Cortex of kidney (tissue), 1 donor: Measurements from ENCODE around the gene ZCWPW1.
"Not testable (repeated sequence)": the region's sequence is repeated elsewhere in the genome, so short reads cannot be mapped to it uniquely, and the experiment has no call there.

ENCODE experiments used
- DNase-seq: peaks from one replicate; lab custom pipeline; 2025; lab: John Stamatoyannopoulos, UW

Gene ZCWPW1

DNA sequence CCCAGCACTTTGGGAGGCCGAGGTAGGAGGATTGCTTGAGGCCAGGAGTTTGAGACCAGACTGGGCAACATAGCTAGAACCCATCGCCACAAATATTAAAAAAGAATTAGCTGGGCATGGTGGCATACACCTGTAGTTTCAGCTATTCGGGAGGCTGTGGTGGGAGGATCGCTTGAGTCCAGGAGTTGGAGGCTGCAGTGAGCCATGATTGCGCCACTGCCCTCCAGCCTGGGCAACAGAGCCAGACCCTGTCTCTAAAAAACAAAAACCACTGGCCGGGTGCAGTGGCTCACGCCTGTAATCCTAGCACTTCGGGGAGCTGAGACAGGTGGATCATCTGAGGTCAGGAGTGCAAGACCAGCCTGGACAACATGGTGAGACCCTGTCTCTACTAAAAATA lies 25.4 kb upstream of the ZCWPW1 start:
- DNase-seq, result not testable (repeated sequence)

- DNase-seq, result no peak
These were observed 24.0 kb upstream of the ZCWPW1 start for GRCh38 chr7:100452513-100452912.

GRCh38 chr7:100449190-100449795 lies 20.8 kb upstream of the ZCWPW1 start:
- no peak for DNase-seq

- DNase-seq, result not testable (repeated sequence)
These were observed 18.9 kb upstream of the ZCWPW1 start for GRCh38 chr7:100447363-100447762.

- DNase-seq, result no peak
These were observed 17.5 kb upstream of the ZCWPW1 start for GRCh38 chr7:100446040-100446439.

- DNase-seq, result no peak
These were observed 16.1 kb upstream of the ZCWPW1 start for GRCh38 chr7:100444311-100445278.

- DNase-seq, result no peak
These were observed 14.8 kb upstream of the ZCWPW1 start for GRCh38 chr7:100443096-100443840.

DNA sequence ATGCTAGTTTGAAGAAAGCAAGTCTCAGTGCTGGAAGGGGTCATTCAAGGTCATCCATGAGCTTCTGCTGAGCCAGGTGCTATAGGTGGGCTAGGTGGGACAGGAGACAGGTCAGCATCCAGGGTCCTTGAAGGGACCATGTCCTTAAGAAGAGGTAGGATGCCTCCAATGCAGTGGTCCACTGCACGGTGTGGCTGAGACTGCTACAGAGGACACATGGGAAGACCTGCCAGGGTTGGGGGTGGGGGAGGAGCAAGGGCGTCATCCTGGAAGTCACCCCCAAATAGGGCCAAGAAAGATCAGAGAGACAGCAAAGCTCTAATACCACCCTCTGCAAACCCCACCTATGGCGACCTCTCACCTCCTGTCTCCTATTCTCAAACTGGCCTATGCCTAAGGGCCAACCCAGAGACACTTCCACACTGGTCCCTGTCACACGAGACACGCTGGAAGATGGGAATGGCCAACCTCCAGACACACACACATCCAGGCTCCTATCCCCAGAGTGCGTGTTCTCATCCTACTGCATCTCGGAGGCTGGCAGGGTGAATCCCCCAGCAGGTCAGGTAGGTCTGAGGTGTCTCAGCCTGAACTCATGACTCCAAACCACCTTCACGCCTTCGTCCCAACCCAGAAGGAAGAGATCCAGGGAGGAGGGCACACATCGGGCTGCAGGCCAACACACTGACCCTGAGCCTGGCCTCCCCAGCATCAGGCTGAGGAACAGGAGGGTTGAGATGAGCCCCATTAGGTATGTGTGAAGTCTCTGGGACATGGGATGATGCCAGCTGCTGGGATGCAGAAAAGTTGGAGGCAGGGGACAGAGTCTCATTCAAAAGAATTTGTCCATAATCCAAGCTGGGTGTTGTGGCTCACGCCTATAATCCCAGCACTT lies 13.4 kb upstream of the ZCWPW1 start:
- no peak for DNase-seq

- DNase-seq, result not testable (repeated sequence)
These were observed 10.7 kb upstream of the ZCWPW1 start for GRCh38 chr7:100439244-100439643.

- not testable (repeated sequence) for DNase-seq
These were observed 10.2 kb upstream of the ZCWPW1 start for GRCh38 chr7:100438731-100439130.

DNA sequence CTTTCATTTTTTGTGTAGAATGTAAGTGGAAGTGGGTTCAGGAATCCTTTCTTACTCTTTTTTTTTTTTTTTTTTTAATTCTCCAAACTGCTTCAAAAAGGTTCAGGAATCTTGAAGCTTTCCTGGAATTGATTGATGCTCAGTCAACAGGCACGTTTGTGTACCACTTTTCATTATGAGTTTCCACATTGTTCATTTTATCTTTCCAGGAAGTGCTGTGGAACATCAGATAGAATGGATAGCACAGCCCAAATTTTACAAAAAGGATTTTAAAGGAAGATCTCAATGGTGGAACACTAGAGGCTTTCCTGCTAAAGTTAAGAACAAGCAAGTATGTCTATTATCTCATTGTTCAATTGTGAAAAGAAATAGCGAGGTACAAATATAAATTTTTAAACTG lies 9.7 kb upstream of the ZCWPW1 start:
- no peak for DNase-seq

- DNase-seq, result no peak
These were observed 8.9 kb upstream of the ZCWPW1 start for GRCh38 chr7:100437150-100438100.

DNA sequence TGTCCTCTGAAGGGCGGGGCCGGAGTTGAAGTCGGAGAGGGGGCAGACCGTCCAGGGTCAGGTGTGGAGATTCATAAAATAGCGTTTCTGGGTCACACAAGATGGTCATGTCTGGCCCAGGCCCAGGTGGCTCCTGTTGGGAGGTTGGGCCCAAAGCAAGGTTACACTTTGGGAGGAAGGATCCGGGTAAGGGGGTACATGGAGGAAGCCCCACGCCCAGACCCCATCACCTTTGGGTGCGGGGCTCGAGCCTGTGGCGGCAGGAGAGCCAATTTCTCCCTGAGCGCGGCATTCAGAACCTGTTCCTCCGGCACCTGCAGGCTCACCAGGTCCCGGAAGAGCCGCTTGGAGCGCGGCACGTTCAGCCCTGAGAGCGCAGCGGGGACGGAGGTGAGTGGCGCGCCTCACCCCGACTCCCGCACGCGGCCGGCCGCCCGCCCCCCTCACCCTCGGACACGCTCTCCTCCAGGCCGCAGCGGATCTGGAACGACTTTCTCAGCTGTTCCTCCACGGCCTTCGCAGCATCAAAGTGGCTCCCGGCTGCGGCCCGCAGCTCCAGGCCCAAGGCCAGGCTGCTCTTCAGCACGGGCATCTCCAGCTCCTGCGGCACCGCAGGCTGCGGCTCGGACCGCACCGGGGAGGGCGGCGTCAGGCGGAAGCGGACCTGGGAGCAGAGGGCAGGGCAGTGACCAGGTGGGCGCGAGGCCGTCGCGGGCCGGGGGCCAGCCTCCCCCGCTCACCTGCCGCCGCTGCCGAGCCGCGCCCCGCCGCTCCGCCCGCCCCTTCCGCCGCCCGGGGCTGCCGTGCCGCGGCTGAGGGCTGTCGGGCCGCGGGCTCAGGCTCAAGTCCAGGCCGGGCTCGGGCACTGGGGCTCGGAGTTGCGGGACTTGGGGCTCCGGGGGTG lies 7.2 kb upstream of the ZCWPW1 start:
- DNase-seq, result no peak

DNA sequence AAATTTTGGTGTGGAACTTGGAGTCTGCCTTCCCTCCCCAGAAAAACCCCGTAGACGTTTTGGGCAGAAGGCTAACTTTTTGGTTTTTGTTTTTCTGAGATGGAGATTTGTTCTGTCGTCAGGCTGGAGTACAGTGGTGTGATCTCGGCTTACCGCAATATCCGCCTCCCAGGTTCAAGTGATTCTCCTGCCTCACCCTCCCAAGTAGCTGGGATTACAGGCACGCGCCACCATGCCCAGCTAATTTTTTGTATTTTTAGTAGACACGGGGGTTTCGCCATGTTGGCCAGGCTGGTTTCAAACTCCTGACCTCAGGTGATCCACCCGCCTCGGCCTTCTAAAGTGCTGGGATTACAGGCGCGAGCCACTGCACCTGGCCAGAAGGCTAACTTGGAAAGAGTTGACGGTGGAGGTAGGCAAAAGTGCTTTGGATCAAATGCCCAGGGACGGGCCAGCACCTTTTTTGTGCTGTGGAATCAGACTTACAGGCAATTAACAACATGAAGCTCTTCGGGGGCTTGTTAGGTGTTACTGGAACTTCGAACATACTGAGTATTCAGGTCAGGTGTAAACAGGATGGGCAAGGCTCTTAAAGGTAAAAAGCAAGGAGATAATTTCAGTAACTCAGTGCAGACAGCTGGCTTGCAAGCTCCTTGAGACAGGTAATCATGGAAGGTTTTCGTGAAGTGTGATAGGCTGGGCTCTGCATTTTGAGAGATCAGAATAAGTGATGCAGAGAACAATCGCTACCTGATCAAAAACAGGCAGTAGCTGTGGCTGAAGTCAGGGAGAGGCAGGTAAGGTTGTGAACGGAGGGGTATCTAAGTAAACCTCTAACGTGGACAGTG lies 6.0 kb upstream of the ZCWPW1 start:
- no peak for DNase-seq

- no peak for DNase-seq
These were observed 5.2 kb upstream of the ZCWPW1 start for GRCh38 chr7:100433592-100434296.

- no peak for DNase-seq
These were observed 4.7 kb upstream of the ZCWPW1 start for GRCh38 chr7:100433276-100433591.

- no peak for DNase-seq
These were observed 4.2 kb upstream of the ZCWPW1 start for GRCh38 chr7:100432621-100433275.
